NB4 (cell line): Measurements from ENCODE around the gene VASH1.

ENCODE experiments used
- DNase-seq: peaks from one replicate; pipeline ENCODE4 v3.0.0; 2010; ENCODE audit warnings: low read depth
- H3K4me3 ChIP-seq: one replicate; pipeline ENCODE4 v1.5.1; 2011; ENCODE audit warnings: mild to moderate bottlenecking, low read depth, low read length, moderate library complexity
- CTCF ChIP-seq: IDR thresholded peaks from one replicate; pipeline ENCODE4 v1.5.1; 2012; ENCODE audit warnings: low read depth, low read length
- MAX ChIP-seq: IDR thresholded peaks from 2 replicates; pipeline ENCODE4 v1.6.1; 2011; ENCODE audit warnings: low read depth, low read length
- MYC ChIP-seq: IDR thresholded peaks from 2 replicates; pipeline ENCODE4 v1.6.1; 2011; ENCODE audit warnings: low read depth, low read length
- POLR2A ChIP-seq: IDR thresholded peaks from 2 replicates; pipeline ENCODE4 v1.6.1; 2011; ENCODE audit warnings: mild to moderate bottlenecking; ENCODE audit not compliant: insufficient read length; ENCODE audit errors: extremely low read depth

The VASH1 gene

GRCh38 chr14:76784881-76785280 lies 23.6 kb downstream of the VASH1 start:
- TF ChIP-seq MYC (0 out of 2 replicates have a peak, but pooled peaks have one; percentile 33), CTCF (peak; percentile 93), MAX (peak; percentile 43; the same call in 1 of the 2 replicates), POLR2A (no peak)
- DNase-seq = peak; percentile 80
- no peak overlapping the region for H3K4me3 ChIP-seq

GRCh38 chr14:76786601-76787000 lies 25.3 kb downstream of the VASH1 start:
- DNase-seq = no peak
- TF ChIP-seq MAX (no peak), CTCF (no peak), MYC (no peak), POLR2A (no peak)
- no peak overlapping the region for H3K4me3 ChIP-seq

GRCh38 chr14:76792422-76792821 lies 31.2 kb downstream of the VASH1 start:
- no peak for DNase-seq
- H3K4me3 ChIP-seq = no peak overlapping the region
- TF ChIP-seq MYC = no peak
- TF ChIP-seq CTCF = no peak
- TF ChIP-seq POLR2A = no peak
- no peak for TF ChIP-seq MAX

- TF ChIP-seq MAX (no peak), MYC (no peak), POLR2A (no peak), CTCF (no peak)
- DNase-seq = no peak
- no peak overlapping the region for H3K4me3 ChIP-seq
These were observed 32.1 kb downstream of the VASH1 start for GRCh38 chr14:76793324-76793723.

GRCh38 chr14:76793956-76794355 lies 32.7 kb downstream of the VASH1 start:
- H3K4me3 ChIP-seq = no peak overlapping the region
- TF ChIP-seq MYC (no peak), POLR2A (no peak), MAX (no peak), CTCF (no peak)
- no peak for DNase-seq

- no peak overlapping the region for H3K4me3 ChIP-seq
- TF ChIP-seq POLR2A (no peak), CTCF (no peak), MYC (no peak)
- DNase-seq = no peak
These were observed 45.2 kb downstream of the VASH1 start for GRCh38 chr14:76806446-76806845.
